H1 (cell line): ENCODE data around the gene CCDC88C. TPM values are rescaled to one million over a fixed set of nuclear protein-coding genes. Genes with fewer than 3 reads are reported as not detected.

Experiments used
- CTCF ChIA-PET: fragments of 300-600 bp; sonication (Branson Sonifier 250); formaldehyde crosslinking; loops from one replicate; lab custom pipeline; 2021; ENCODE audit not compliant: partially characterized antibody; lab: Charles Lee
- POLR2A ChIA-PET: fragments of 300-600 bp; sonication (Branson Sonifier 250); formaldehyde crosslinking; loops from one replicate; lab custom pipeline; 2021; ENCODE audit warnings: inconsistent platforms; ENCODE audit not compliant: partially characterized antibody; lab: Charles Lee
- DNase-seq, 2 experiments: peaks; one replicate each; pipeline versions ENCODE4 v3.0.0 to v3.0.0-alpha.2; 2010 to 2022; ENCODE audit warnings: low spot score in 2 of 2, low read depth in 1 of 2, mixed read lengths in 1 of 2
- FAIRE-seq: peaks from 2 replicates; lab custom pipeline; 2011; peaks lifted over from hg19 to GRCh38; lab: Jason Lieb, UNC
- H2AFZ ChIP-seq: 2 replicates; pipeline ENCODE4 v1.8.1; 2012; ENCODE audit warnings: low read length, inconsistent platforms
- H2AK5ac ChIP-seq: 2 replicates; pipeline ENCODE4 v1.6.1; 2013; ENCODE audit warnings: low read depth, low read length
- H2BK120ac ChIP-seq: replicated peaks from 2 replicates; pipeline ENCODE3; 2013; ENCODE audit warnings: low read depth, low read length, inconsistent platforms
- H2BK12ac ChIP-seq: 2 replicates; pipeline ENCODE4 v1.6.1; 2013; ENCODE audit warnings: low read depth, low read length
- H2BK15ac ChIP-seq: 2 replicates; pipeline ENCODE4 v1.6.1; 2013; ENCODE audit warnings: low read length
- H2BK20ac ChIP-seq: 2 replicates; pipeline ENCODE4 v1.6.1; 2013; ENCODE audit warnings: low read length
- H2BK5ac ChIP-seq: 2 replicates; pipeline ENCODE4 v1.6.1; 2013; ENCODE audit warnings: low read depth, low read length
- H3K14ac ChIP-seq: 2 replicates; pipeline ENCODE4 v1.6.1; 2013; ENCODE audit warnings: inconsistent platforms; ENCODE audit not compliant: insufficient read length
- H3K18ac ChIP-seq: 2 replicates; pipeline ENCODE4 v1.6.1; 2013; ENCODE audit warnings: low read length; ENCODE audit errors: extremely low read depth
- H3K23ac ChIP-seq: 2 replicates; pipeline ENCODE4 v1.6.1; 2013; ENCODE audit warnings: inconsistent platforms; ENCODE audit not compliant: insufficient read length
- H3K23me2 ChIP-seq: 2 replicates; pipeline ENCODE4 v1.6.1; 2013; ENCODE audit warnings: low read depth, low read length
- H3K27ac ChIP-seq: 2 replicates; pipeline ENCODE4 v1.6.1; 2011; ENCODE audit warnings: low read depth, low read length, inconsistent platforms
- H3K27me3 ChIP-seq, 4 experiments: replicated peaks in 1 of 4; 1 replicate in 1 of 4; 2 replicates in 3 of 4; pipeline versions ENCODE4 v1.6.1 to v1.8.1; 2011 to 2013; ENCODE audit warnings: low read length in 3 of 4, mild to moderate bottlenecking in 3 of 4, inconsistent platforms in 2 of 4, mixed read lengths in 2 of 4, moderate library complexity in 1 of 4; ENCODE audit not compliant: control insufficient read depth in 3 of 4, insufficient read depth in 3 of 4; ENCODE audit errors: extremely low read depth in 1 of 4
- H3K36me3 ChIP-seq, 4 experiments: 2 replicates each; pipeline versions ENCODE4 v1.6.1 to v1.8.1; 2011 to 2013; ENCODE audit warnings: mild to moderate bottlenecking in 4 of 4, low read length in 3 of 4, moderate library complexity in 2 of 4, control low read depth in 1 of 4, inconsistent platforms in 1 of 4; ENCODE audit not compliant: insufficient read depth in 4 of 4, control insufficient read depth in 2 of 4
- H3K4ac ChIP-seq: replicated peaks from 2 replicates; pipeline ENCODE3; 2013; ENCODE audit warnings: low read length, low read depth, mixed read lengths, inconsistent platforms; ENCODE audit not compliant: insufficient read length
- H3K4me1 ChIP-seq, 4 experiments: replicated peaks in 1 of 4; 1 replicate in 1 of 4; 2 replicates in 3 of 4; pipeline versions ENCODE4 v1.6.1 to v1.8.1; 2011 to 2013; ENCODE audit warnings: low read length in 3 of 4, inconsistent platforms in 2 of 4, mixed read lengths in 1 of 4; ENCODE audit not compliant: insufficient read depth in 4 of 4, control insufficient read depth in 3 of 4
- H3K4me2 ChIP-seq, 2 experiments: 2 replicates each; pipeline versions ENCODE4 v1.6.1 to v1.8.1; 2011 to 2013; ENCODE audit warnings: low read depth in 2 of 2, low read length in 2 of 2, control low read depth in 1 of 2, inconsistent platforms in 1 of 2, mild to moderate bottlenecking in 1 of 2; ENCODE audit not compliant: insufficient read depth in 1 of 2
- H3K4me3 ChIP-seq, 4 experiments: fragments of 200-600, 300-600 bp in 1 of 4; sonication (generic), shearing (Covaris generic), sonication (Bioruptor Twin) in 1 of 4; 2 replicates each; pipeline versions ENCODE4 v1.5.1 to v1.8.1; 2011 to 2016; ENCODE audit warnings: low read length in 4 of 4, low read depth in 3 of 4, control low read depth in 2 of 4, inconsistent platforms in 2 of 4, mild to moderate bottlenecking in 2 of 4, mixed read lengths in 1 of 4, moderate library complexity in 1 of 4; ENCODE audit not compliant: insufficient read depth in 2 of 4; ENCODE audit errors: extremely low read depth in 1 of 4
- H3K56ac ChIP-seq: replicated peaks from 2 replicates; pipeline ENCODE3; 2013; ENCODE audit warnings: low read depth, mild to moderate bottlenecking, mixed read lengths, low read length, inconsistent platforms; ENCODE audit not compliant: insufficient read length
- H3K79me1 ChIP-seq: 2 replicates; pipeline ENCODE4 v1.6.1; 2013; ENCODE audit warnings: low read depth, low read length, control low read depth
- H3K79me2 ChIP-seq, 2 experiments: 2 replicates each; pipeline versions ENCODE4 v1.6.1 to v1.8.1; 2012 to 2013; ENCODE audit warnings: low read length in 2 of 2, mild to moderate bottlenecking in 2 of 2, inconsistent platforms in 1 of 2; ENCODE audit not compliant: insufficient read depth in 2 of 2, control insufficient read depth in 1 of 2
- H3K9ac ChIP-seq, 4 experiments: replicated peaks in 1 of 4; 1 replicate in 1 of 4; 2 replicates in 3 of 4; pipeline versions ENCODE4 v1.6.1 to v1.8.1; 2011 to 2013; ENCODE audit warnings: low read depth in 3 of 4, low read length in 3 of 4, control low read depth in 2 of 4, mild to moderate bottlenecking in 2 of 4, moderate library complexity in 2 of 4, inconsistent platforms in 1 of 4; ENCODE audit errors: extremely low read depth in 1 of 4
- H3K9me3 ChIP-seq, 2 experiments: 2 replicates each; pipeline versions ENCODE4 v1.6.1 to v1.8.1; 2012 to 2013; ENCODE audit warnings: mild to moderate bottlenecking in 2 of 2, moderate library complexity in 2 of 2, control low read depth in 1 of 2, inconsistent platforms in 1 of 2, low read depth in 1 of 2, low read length in 1 of 2, mixed read lengths in 1 of 2; ENCODE audit not compliant: insufficient read depth in 2 of 2
- H4K20me1 ChIP-seq, 2 experiments: replicated peaks in 1 of 2; 2 replicates each; pipeline versions ENCODE3 to v1.8.1; 2011 to 2013; ENCODE audit warnings: inconsistent platforms in 2 of 2, low read length in 2 of 2, mild to moderate bottlenecking in 1 of 2; ENCODE audit not compliant: insufficient read depth in 2 of 2, control insufficient read depth in 1 of 2
- H4K5ac ChIP-seq: 2 replicates; pipeline ENCODE4 v1.6.1; 2013; ENCODE audit warnings: low read length, low read depth, mixed read lengths, inconsistent platforms; ENCODE audit not compliant: insufficient read length
- H4K8ac ChIP-seq: 2 replicates; pipeline ENCODE4 v1.8.0; 2013; ENCODE audit warnings: mild to moderate bottlenecking, moderate library complexity, low read length, inconsistent platforms; ENCODE audit not compliant: insufficient read depth; ENCODE audit errors: extremely low read depth
- H4K91ac ChIP-seq: replicated peaks from 2 replicates; pipeline ENCODE3; 2013; ENCODE audit warnings: low read length, mixed read lengths, inconsistent platforms; ENCODE audit not compliant: insufficient read length
- BCL11A ChIP-seq, 2 experiments: IDR thresholded peaks; one replicate each; pipeline ENCODE4 v1.6.1; 2011; ENCODE audit warnings: low read depth in 2 of 2, low read length in 2 of 2, mild to moderate bottlenecking in 2 of 2
- CBX8 ChIP-seq: fragments of 300-800, 300-1000 bp; sonication (generic); IDR thresholded peaks from 2 replicates; pipeline ENCODE4 v1.7.1; 2016; ENCODE audit warnings: low read depth, low read length, borderline replicate concordance
- HDAC2 ChIP-seq, 2 experiments: fragments of 300-600 bp in 1 of 2; sonication (generic) in 1 of 2; IDR thresholded peaks; 2 replicates each; pipeline ENCODE4 v1.6.1; 2011 to 2012; ENCODE audit warnings: low read depth in 2 of 2, low read length in 2 of 2, mild to moderate bottlenecking in 2 of 2, moderate library complexity in 2 of 2, borderline replicate concordance in 1 of 2, inconsistent platforms in 1 of 2
- KDM4A ChIP-seq: IDR thresholded peaks from one replicate; pipeline ENCODE4 v1.7.1; 2012; ENCODE audit warnings: low read depth, mild to moderate bottlenecking, moderate library complexity, low read length, inconsistent platforms; ENCODE audit not compliant: severe bottlenecking
- KDM5A ChIP-seq: fragments of 200-600 bp; IDR thresholded peaks from 2 replicates; pipeline ENCODE4 v1.7.1; 2012; ENCODE audit warnings: mild to moderate bottlenecking, low read length, inconsistent platforms, mixed read lengths
- MAFK ChIP-seq: IDR thresholded peaks from 2 replicates; pipeline ENCODE4 v1.6.1; 2012; ENCODE audit warnings: low read depth, mild to moderate bottlenecking, improper control_type of control experiment, low read length
- POU5F1 ChIP-seq: IDR thresholded peaks from 2 replicates; pipeline ENCODE4 v1.6.1; 2011; ENCODE audit warnings: low read depth, mild to moderate bottlenecking, low read length, moderate library complexity
- RAD21 ChIP-seq, 2 experiments: IDR thresholded peaks in 1 of 2; conservative IDR thresholded peaks in 1 of 2; 2 replicates each; pipeline ENCODE4 v1.6.1; 2011; ENCODE audit warnings: low read depth in 2 of 2, low read length in 2 of 2, improper control_type of control experiment in 1 of 2, inconsistent platforms in 1 of 2, mild to moderate bottlenecking in 1 of 2, moderate library complexity in 1 of 2
- SP1 ChIP-seq: IDR thresholded peaks from 2 replicates; pipeline ENCODE4 v1.6.1; 2011; ENCODE audit warnings: low read depth, low read length
- SRF ChIP-seq: IDR thresholded peaks from 2 replicates; pipeline ENCODE4 v1.6.1; 2011; ENCODE audit warnings: mild to moderate bottlenecking, low read depth, low read length, moderate library complexity
- SUZ12 ChIP-seq: fragments of 200-600 bp; sonication (generic); IDR thresholded peaks from 2 replicates; pipeline ENCODE4 v1.6.1; 2012; ENCODE audit warnings: mild to moderate bottlenecking, inconsistent platforms, low read length, moderate library complexity, mixed read lengths
- YY1 ChIP-seq: IDR thresholded peaks from 2 replicates; pipeline ENCODE4 v1.6.1; 2011; ENCODE audit warnings: low read depth, mild to moderate bottlenecking, low read length
- WGBS, 2 experiments: shearing (Covaris generic) in 1 of 2; methylation state at CpG; one replicate each; pipeline versions ENCODE4 v1.1.6 to v1.1.7; 2013 to 2015; ENCODE audit warnings: low lambda C conversion rate in 2 of 2, mixed read lengths in 2 of 2, inconsistent platforms in 1 of 2, low coverage in 1 of 2, missing lambda C conversion rate in 1 of 2; ENCODE audit not compliant: insufficient replicate concordance in 2 of 2, insufficient coverage in 1 of 2, insufficient read length in 1 of 2; ENCODE audit errors: extremely low coverage in 1 of 2, missing lambda C conversion rate in 1 of 2; 5-methylcytosine and 5-hydroxymethylcytosine counted together
- polyA plus RNA-seq, 7 experiments: library from polyadenylated mRNA; depleted of rRNA in 3 of 7; stranded (reverse) in 5 of 7; unstranded in 2 of 7; fragments of >200 nt in 5 of 7; fragments of 200-250 nt in 2 of 7; gene quantifications; 1 replicate in 5 of 7; 2 replicates in 1 of 7; 4 replicates in 1 of 7; pipeline versions ENCODE4 v1.2.1 to v1.2.3, GENCODE V29; 2011 to 2013; ENCODE audit warnings: missing spikeins in 2 of 7, mixed read lengths in 2 of 7
- total RNA-seq: library from RNA; stranded (reverse); fragmentation: NEBNext Ultra II Directional; extraction: Animal tissue kit (Norgen Biotek cat#: 25700); gene quantifications from 2 replicates; pipeline ENCODE4 v1.2.1, GENCODE V29; 2021
- TF ChIP-seq, protein P1 (sequence below): IDR thresholded peaks from 2 replicates; pipeline ENCODE4 v1.6.1; 2011; ENCODE audit warnings: low read depth, mild to moderate bottlenecking, low read length; ENCODE audit not compliant: insufficient read depth

Gene CCDC88C
- total and polyA plus RNA-seq, 2 of the 8 experiments (the other 6 are each of a cell fraction or from before 2014, with no cell fraction given): 10.3 to 57.7 TPM

DNA sequence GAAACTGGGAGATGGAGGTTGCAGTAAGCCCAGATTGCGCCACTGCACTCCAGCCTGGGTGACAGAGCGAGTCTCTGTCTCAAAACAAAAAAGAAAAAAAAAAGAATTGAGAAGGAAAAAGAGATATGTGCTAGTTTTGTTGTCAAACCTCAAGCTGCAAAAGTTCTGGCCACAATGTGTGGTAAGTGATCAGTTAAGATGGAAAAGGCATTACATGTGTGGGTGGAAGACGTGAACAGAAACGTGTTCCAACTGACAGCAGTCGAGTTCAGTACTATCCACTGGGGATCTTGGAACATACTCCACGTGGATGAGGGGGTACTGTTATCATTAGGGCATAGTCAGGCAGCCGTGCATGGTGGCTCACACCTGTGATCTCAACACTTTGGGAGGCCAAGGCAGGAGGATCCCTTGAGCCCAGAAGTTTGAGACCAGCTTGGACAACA, 190.4 kb downstream of the CCDC88C start:
- no peak overlapping the region for H3K4me2 ChIP-seq
- no peak overlapping the region for H4K8ac ChIP-seq
- no peaks in the 10 kb centered on the region; a peak in 1 of 7 replicates for H3K27me3 ChIP-seq
- H3K36me3 ChIP-seq: no peaks in the 10 kb centered on the region
- H2BK20ac ChIP-seq: no peak overlapping the region
- peaks cover 0 to 10% (median 6%) of the 10 kb centered on the region in 4 experiments; a peak in 6 of 7 replicates for H3K4me1 ChIP-seq
- no peak overlapping the region for H2AFZ ChIP-seq
- no peak overlapping the region for H3K4ac ChIP-seq
- POLR2A ChIA-PET: interaction anchor here (0.6 to 2.2 kb wide), 3 partner anchors 12 to 381 kb away, joined by 3 to 5 read pairs (median 4); no protein-coding TSS in a partner anchor
- no peak overlapping the region for H3K14ac ChIP-seq
- peaks cover 0 to 7% of the 10 kb centered on the region in 2 experiments; a peak in 2 of 4 replicates for H3K9me3 ChIP-seq
- no peak overlapping the region for H4K91ac ChIP-seq
- H3K56ac ChIP-seq: no peak overlapping the region
- DNase-seq: no peak
- H2BK12ac ChIP-seq: no peak overlapping the region; the same call in 1 of the 2 replicates
- H3K79me2 ChIP-seq: no peaks in the 10 kb centered on the region
- FAIRE-seq: no peak
- CTCF ChIA-PET: interaction anchor here (0.6 to 2.6 kb wide), 4 partner anchors 25 to 467 kb away, joined by 4 to 7 read pairs (median 5); no protein-coding TSS in a partner anchor
- no peak overlapping the region for H2BK5ac ChIP-seq
- no peaks in the 10 kb centered on the region for H4K20me1 ChIP-seq
- H3K18ac ChIP-seq: no peak overlapping the region
- no peaks in the 10 kb centered on the region for H3K23me2 ChIP-seq
- WGBS, 2 experiments: 91% methylated on average over 6 of the region's 7 CpGs; no CpG with 5 or more reads in 1 of the 2 experiments
- no peak overlapping the region for H2BK15ac ChIP-seq
- H3K79me1 ChIP-seq: no peaks in the 10 kb centered on the region
- H3K9ac ChIP-seq: no peak overlapping the region
- H2AK5ac ChIP-seq: no peak overlapping the region
- no peak overlapping the region for H3K23ac ChIP-seq
- H3K27ac ChIP-seq: no peak overlapping the region
- no peak overlapping the region for H4K5ac ChIP-seq
- H3K4me3 ChIP-seq: no peak overlapping the region
- no peak overlapping the region for H2BK120ac ChIP-seq
- TF ChIP-seq RAD21 (IDR thresholded peaks at IDR 0.05 in 1 of 2, conservative IDR thresholded peaks at IDR 0.05 in 1 of 2; ENCODE audit: low read depth in 2 of 2, low read length in 2 of 2) (no peak), BCL11A (IDR thresholded peaks at IDR 0.05; ENCODE audit: low read depth in 2 of 2, low read length in 2 of 2) (no peak), SP1 (no peak), POU5F1 (no peak), SRF (no peak), YY1 (no peak), KDM4A (no peak), HDAC2 (IDR thresholded peaks at IDR 0.05; ENCODE audit: borderline replicate concordance in 1 of 2, low read depth in 2 of 2, low read length in 2 of 2) (no peak), SUZ12 (no peak), CBX8 (no peak), KDM5A (no peak), MAFK (no peak)
- TF ChIP-seq, protein P1, sequence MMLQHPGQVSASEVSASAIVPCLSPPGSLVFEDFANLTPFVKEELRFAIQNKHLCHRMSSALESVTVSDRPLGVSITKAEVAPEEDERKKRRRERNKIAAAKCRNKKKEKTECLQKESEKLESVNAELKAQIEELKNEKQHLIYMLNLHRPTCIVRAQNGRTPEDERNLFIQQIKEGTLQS: no peak
